Right lobe of liver (tissue), 6 donors: Measurements from ENCODE around the gene EGLN2. TPM values are rescaled to one million over a fixed set of nuclear protein-coding genes. Genes with fewer than 3 reads are reported as not detected.
"Not testable (repeated sequence)": the region's sequence is repeated elsewhere in the genome, so short reads cannot be mapped to it uniquely, and the experiment has no call there.

Experiments
- ATAC-seq, 4 donors: fragments of 200-7000 bp; cut with Tn5 transposase; one replicate each; pipeline ENCODE4 v1.9.1; 2020; ENCODE audit warnings: mild to moderate bottlenecking in 4 of 4, moderate library complexity in 4 of 4
- DNase-seq, 3 donors: peaks; one replicate each; pipeline ENCODE4 v3.0.0-alpha.2; 2020
- H3K27ac ChIP-seq, 3 donors: fragments of 200-600 bp; one replicate each; pipeline ENCODE4 v1.8.0; 2022
- H3K27me3 ChIP-seq, 2 donors: fragments of 200-600 bp; one replicate each; pipeline ENCODE4 v1.8.0; 2022
- H3K36me3 ChIP-seq, 4 donors: fragments of 200-600 bp; sonication (generic) in 1 of 4; one replicate each; pipeline versions ENCODE4 v1.5.1 to v1.8.0; 2017 to 2022; ENCODE audit warnings: control low read depth in 1 of 4
- H3K4me1 ChIP-seq, 4 donors: fragments of 200-600 bp; sonication (generic) in 1 of 4; one replicate each; pipeline versions ENCODE4 v1.5.1 to v1.8.0; 2017 to 2022; ENCODE audit warnings: control low read depth in 1 of 4
- H3K4me3 ChIP-seq, 3 donors: fragments of 200-600 bp; one replicate each; pipeline ENCODE4 v1.8.0; 2022
- H3K9me3 ChIP-seq, 4 donors: fragments of 200-600 bp; sonication (generic) in 1 of 4; one replicate each; pipeline versions ENCODE4 v1.5.1 to v1.8.0; 2017 to 2022; ENCODE audit warnings: control low read depth in 1 of 4
- POLR2A ChIP-seq: fragments of 450-650 bp; IDR thresholded peaks from one replicate; pipeline ENCODE4 v1.6.1; 2017; ENCODE audit warnings: antibody characterized with exemption, mild to moderate bottlenecking
- WGBS: methylation state at CpG from one replicate; pipeline ENCODE4 v1.1.6; 2018; ENCODE audit warnings: low coverage, low lambda C conversion rate; ENCODE audit not compliant: insufficient coverage; ENCODE audit errors: missing lambda C conversion rate; 5-methylcytosine and 5-hydroxymethylcytosine counted together
- intact Hi-C, 2 donors: fragments of 100-400 bp; cut with DNase I; formaldehyde crosslinking; loops; one replicate each; pipeline versions ENCODE4 v1.11.2 to v1.14.1; 2022
- total RNA-seq, 6 experiments: library from RNA; depleted of rRNA in 2 of 6; stranded (reverse); fragments of >200 nt in 2 of 6; fragmentation: NEBNext Ultra II Directional in 3 of 6; extraction: Animal tissue kit (Norgen Biotek cat#: 25700) in 3 of 6; gene quantifications; one replicate each; pipeline versions ENCODE4 v1.1.0 to v1.2.4, GENCODE V29; 2016 to 2023
- TF ChIP-seq, protein P1 (sequence below), 4 donors: fragments of 200-600 bp in 3 of 4; fragments of 450-650 bp in 1 of 4; IDR thresholded peaks; one replicate each; pipeline versions ENCODE4 v1.5.1 to v1.8.0; 2016 to 2022; ENCODE audit warnings: antibody characterized with exemption in 4 of 4, mild to moderate bottlenecking in 2 of 4
- donor health status: DM: no; HTN: yes; CAD: no.
- donor health status: DM: no; HTN: no; CAD: no.
- donor health status: DM: no; HTN: no; CAD: no.
- donor health status: DM: no; HTN: yes; CAD: no.
- donor health status: DM: no; HTN: yes; CAD: no.

Gene EGLN2
- total RNA-seq, 6 experiments from 2014 or later: 34.5 to 47.0 (median 37.4) TPM

DNA sequence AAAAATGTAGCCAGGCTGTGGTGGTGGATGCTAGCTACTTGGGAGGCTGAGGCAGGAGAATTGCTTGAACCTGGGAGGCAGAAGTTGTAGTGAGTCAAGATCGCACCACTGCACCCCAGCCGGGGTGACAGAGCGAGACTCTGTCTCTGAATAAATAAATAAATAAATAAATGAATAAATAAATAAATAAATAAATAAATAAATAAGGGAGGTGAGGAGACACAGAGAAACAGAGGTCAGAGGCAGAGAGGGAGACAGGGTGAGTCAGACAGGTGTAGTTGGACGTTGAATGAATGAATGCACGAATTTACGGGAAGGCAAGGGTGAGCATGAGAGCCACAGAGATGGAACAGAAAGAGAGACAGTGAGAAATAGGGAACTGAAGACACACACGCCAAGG is 17.9 kb upstream of the EGLN2 start:
- Histone ChIP-seq H3K36me3 (no peaks in the 10 kb centered on the region), H3K4me3 (no peak overlapping the region), H3K4me1 (peaks cover 0 to 12% (median 0%) of the 10 kb centered on the region in 4 donors), H3K9me3 (no peaks in the 10 kb centered on the region), H3K27me3 (no peaks in the 10 kb centered on the region), H3K27ac (no peak overlapping the region)
- WGBS: 93% methylated on average over 6 of the region's 7 CpGs
- TF ChIP-seq POLR2A: no peak
- TF ChIP-seq, protein P1, sequence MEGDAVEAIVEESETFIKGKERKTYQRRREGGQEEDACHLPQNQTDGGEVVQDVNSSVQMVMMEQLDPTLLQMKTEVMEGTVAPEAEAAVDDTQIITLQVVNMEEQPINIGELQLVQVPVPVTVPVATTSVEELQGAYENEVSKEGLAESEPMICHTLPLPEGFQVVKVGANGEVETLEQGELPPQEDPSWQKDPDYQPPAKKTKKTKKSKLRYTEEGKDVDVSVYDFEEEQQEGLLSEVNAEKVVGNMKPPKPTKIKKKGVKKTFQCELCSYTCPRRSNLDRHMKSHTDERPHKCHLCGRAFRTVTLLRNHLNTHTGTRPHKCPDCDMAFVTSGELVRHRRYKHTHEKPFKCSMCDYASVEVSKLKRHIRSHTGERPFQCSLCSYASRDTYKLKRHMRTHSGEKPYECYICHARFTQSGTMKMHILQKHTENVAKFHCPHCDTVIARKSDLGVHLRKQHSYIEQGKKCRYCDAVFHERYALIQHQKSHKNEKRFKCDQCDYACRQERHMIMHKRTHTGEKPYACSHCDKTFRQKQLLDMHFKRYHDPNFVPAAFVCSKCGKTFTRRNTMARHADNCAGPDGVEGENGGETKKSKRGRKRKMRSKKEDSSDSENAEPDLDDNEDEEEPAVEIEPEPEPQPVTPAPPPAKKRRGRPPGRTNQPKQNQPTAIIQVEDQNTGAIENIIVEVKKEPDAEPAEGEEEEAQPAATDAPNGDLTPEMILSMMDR (IDR thresholded peaks at IDR 0.05): no peak
- intact Hi-C loops: no loop called here
- DNase-seq: no peak
- ATAC-seq: no peak

- no peaks in the 10 kb centered on the region for H3K36me3 ChIP-seq
- H3K27me3 ChIP-seq: no peaks in the 10 kb centered on the region
- H3K4me1 ChIP-seq: peaks cover 0 to 14% (median 4%) of the 10 kb centered on the region in 4 donors
- no peak for ATAC-seq
- H3K27ac ChIP-seq: no peak overlapping the region
- 100% methylated on average over 3 of the region's 14 CpGs for WGBS
- no peak for DNase-seq
- no peaks in the 10 kb centered on the region for H3K9me3 ChIP-seq
- intact Hi-C loops: no loop called here
- no peak overlapping the region for H3K4me3 ChIP-seq
- TF ChIP-seq POLR2A: no peak
- TF ChIP-seq, protein P1 (IDR thresholded peaks at IDR 0.05): no peak
Measured at GRCh38 chr19:40783711-40784110, 15.3 kb upstream of the EGLN2 start.

- H3K27ac ChIP-seq, H3K36me3 ChIP-seq, intact Hi-C loops, H3K4me3 ChIP-seq, DNase-seq, H3K27me3 ChIP-seq, ATAC-seq, H3K9me3 ChIP-seq: not testable (repeated sequence)
- WGBS: 100% methylated on average over 1 of the region's 2 CpGs
- H3K4me1 ChIP-seq: peaks cover 0 to 13% (median 4%) of the 10 kb centered on the region in 4 donors
Measured at GRCh38 chr19:40784146-40784545, 14.8 kb upstream of the EGLN2 start.

DNA sequence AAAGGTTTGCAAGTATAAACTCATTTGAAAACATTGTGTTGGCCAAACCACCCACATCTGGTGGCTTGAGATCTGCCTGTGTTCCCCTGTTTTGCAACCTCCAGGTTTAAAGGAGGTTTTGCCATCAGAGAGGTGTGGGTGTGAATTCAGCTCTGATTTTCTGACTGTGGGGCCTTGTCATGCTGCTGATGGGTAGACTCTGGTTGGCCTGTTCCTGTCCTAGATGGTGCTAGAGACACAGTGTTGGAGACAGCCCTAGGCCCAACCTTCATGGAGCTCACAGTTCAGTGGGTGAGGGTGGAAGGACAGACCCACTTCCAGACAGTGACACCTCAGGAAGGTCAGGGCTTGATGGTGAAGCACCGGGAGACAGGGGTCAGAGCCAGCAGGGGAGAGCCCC is 13.5 kb upstream of the EGLN2 start:
- H3K9me3 ChIP-seq: no peaks in the 10 kb centered on the region
- TF ChIP-seq, protein P1 (IDR thresholded peaks at IDR 0.05): no peak
- no peak for TF ChIP-seq POLR2A
- DNase-seq: no peak
- peak in 1 of 4 donors; percentile 8 for ATAC-seq
- H3K27ac ChIP-seq: no peak overlapping the region
- WGBS: 60% methylated on average over 1 of the region's 1 CpG
- peaks cover 0 to 13% (median 4%) of the 10 kb centered on the region in 4 donors for H3K4me1 ChIP-seq
- no peaks in the 10 kb centered on the region for H3K27me3 ChIP-seq
- intact Hi-C loops: no loop called here
- no peak overlapping the region for H3K4me3 ChIP-seq
- H3K36me3 ChIP-seq: no peaks in the 10 kb centered on the region

GRCh38 chr19:40786060-40787037 is 12.6 kb upstream of the EGLN2 start:
- DNase-seq: no peak
- Histone ChIP-seq H3K27ac (no peak overlapping the region), H3K4me3 (no peak overlapping the region), H3K9me3 (no peaks in the 10 kb centered on the region), H3K27me3 (no peaks in the 10 kb centered on the region), H3K36me3 (no peaks in the 10 kb centered on the region), H3K4me1 (peaks cover 0 to 13% (median 4%) of the 10 kb centered on the region in 4 donors)
- ATAC-seq: no peak
- intact Hi-C loops: no loop called here
- no peak for TF ChIP-seq POLR2A
- TF ChIP-seq, protein P1 (IDR thresholded peaks at IDR 0.05): no peak
- 100% methylated on average over 4 of the region's 25 CpGs for WGBS
